ENCODE results near the gene ELOF1. TPM values are rescaled to one million over a fixed set of nuclear protein-coding genes. Genes with fewer than 3 reads are reported as not detected.

The ELOF1 gene
- total RNA-seq, 4 donors from 2014 or later = 14.7 to 45.7 (median 37.2) TPM

DNA sequence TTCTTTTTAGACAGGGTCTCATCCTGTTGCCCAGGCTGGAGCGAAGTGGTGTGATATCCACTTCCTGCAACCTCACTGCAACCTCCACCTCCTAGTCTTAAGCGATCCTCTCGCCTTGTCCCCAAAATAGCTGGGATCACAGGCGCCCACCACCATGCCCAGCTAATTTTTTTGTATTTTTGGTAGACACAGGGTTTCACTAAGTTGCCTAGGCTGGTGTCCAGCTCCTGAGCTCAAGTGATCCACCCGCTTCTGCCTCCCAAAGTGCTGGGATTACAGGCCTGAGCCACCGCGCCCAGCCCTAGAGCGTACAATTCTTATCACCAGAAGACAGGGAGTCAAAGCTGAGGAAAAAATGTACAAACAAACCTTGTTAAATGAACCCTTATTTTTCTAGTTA, 4.5 kb upstream of the ELOF1 start:
- Histone ChIP-seq H3K36me3 (no peaks in the 10 kb centered on the region), H3K27me3 (no peaks in the 10 kb centered on the region), H3K4me3 (no peak overlapping the region), H3K4me1 (peaks cover 0 to 15% (median 8%) of the 10 kb centered on the region in 4 donors), H3K27ac (no peak overlapping the region), H3K9me3 (no peaks in the 10 kb centered on the region)
- intact Hi-C loops (cut with DNase I; ENCODE audit: low total_unique reads) (no loop called here), in situ Hi-C loops (cut with MboI; ENCODE audit: low pct_ligation_motif_present in 1 of 4, low pct_unique_long_range_greater_than_20kb in 1 of 4, low sequenced_read_pairs in 3 of 4) (no loop called here)
- TF ChIP-seq POLR2AphosphoS5 (IDR thresholded peaks at IDR 0.05) (no peak), POLR2A (IDR thresholded peaks at IDR 0.05) (no peak), EP300 (IDR thresholded peaks at IDR 0.05; ENCODE audit: low read depth) (no peak)
- TF ChIP-seq, protein P1, sequence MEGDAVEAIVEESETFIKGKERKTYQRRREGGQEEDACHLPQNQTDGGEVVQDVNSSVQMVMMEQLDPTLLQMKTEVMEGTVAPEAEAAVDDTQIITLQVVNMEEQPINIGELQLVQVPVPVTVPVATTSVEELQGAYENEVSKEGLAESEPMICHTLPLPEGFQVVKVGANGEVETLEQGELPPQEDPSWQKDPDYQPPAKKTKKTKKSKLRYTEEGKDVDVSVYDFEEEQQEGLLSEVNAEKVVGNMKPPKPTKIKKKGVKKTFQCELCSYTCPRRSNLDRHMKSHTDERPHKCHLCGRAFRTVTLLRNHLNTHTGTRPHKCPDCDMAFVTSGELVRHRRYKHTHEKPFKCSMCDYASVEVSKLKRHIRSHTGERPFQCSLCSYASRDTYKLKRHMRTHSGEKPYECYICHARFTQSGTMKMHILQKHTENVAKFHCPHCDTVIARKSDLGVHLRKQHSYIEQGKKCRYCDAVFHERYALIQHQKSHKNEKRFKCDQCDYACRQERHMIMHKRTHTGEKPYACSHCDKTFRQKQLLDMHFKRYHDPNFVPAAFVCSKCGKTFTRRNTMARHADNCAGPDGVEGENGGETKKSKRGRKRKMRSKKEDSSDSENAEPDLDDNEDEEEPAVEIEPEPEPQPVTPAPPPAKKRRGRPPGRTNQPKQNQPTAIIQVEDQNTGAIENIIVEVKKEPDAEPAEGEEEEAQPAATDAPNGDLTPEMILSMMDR (IDR thresholded peaks at IDR 0.05) = no peak
- 87 to 96% methylated on average over 4 to 8 of the region's 8 CpGs for WGBS, 2 donors (ENCODE audit: low coverage in 1 of 2)
- DNase-seq = no peak

DNA sequence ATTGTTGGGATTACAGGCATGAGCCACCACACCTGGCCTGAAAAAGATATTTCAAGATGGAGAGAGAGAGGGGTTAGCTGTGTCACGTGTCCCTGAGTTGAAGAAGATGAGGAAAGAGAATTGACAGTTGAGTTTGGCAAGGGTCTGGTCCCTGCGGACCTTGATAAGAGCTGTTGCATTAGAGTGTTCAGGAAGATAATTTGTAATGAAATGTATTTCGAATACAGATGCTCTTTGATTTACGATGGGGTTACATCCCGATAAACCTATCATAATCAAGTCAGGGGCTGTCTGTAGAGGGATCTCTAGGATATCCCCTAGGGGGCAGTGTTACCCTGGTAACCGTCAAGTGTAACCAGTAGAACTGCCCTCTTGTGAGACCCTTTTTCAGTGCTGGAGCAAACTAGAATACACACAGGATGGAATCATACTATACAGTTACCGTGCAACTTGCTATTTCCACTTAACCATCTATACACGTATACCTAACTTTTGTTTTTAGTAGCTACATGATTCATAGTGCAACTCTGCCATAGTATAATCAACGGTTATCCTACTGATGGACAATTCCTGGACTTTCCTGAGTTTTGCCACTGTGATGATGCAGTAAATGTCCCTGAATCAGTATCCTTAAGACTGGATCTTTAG, 1.5 kb upstream of the ELOF1 start:
- DNase-seq = peak; percentile 49
- in situ Hi-C loops (cut with MboI; ENCODE audit: low pct_ligation_motif_present in 1 of 4, low pct_unique_long_range_greater_than_20kb in 1 of 4, low sequenced_read_pairs in 3 of 4) (no loop called here), intact Hi-C loops (cut with DNase I; ENCODE audit: low total_unique reads) (no loop called here)
- H3K36me3 ChIP-seq = no peaks in the 10 kb centered on the region
- 13% methylated on average over 9 of the region's 9 CpGs for WGBS, 2 donors (ENCODE audit: low coverage in 1 of 2)
- H3K4me1 ChIP-seq = peaks cover 6 to 33% (median 22%) of the 10 kb centered on the region in 4 donors
- H3K4me3 ChIP-seq = no peak overlapping the region
- H3K27me3 ChIP-seq = no peaks in the 10 kb centered on the region
- no peaks in the 10 kb centered on the region for H3K9me3 ChIP-seq
- peak overlapping the region in 2 of 4 donors; percentile 83 to 85 for H3K27ac ChIP-seq
- TF ChIP-seq POLR2AphosphoS5 (IDR thresholded peaks at IDR 0.05) = no peak
- TF ChIP-seq, protein P1 (IDR thresholded peaks at IDR 0.05) = peak; percentile 52 to 61 (median 60)

DNA sequence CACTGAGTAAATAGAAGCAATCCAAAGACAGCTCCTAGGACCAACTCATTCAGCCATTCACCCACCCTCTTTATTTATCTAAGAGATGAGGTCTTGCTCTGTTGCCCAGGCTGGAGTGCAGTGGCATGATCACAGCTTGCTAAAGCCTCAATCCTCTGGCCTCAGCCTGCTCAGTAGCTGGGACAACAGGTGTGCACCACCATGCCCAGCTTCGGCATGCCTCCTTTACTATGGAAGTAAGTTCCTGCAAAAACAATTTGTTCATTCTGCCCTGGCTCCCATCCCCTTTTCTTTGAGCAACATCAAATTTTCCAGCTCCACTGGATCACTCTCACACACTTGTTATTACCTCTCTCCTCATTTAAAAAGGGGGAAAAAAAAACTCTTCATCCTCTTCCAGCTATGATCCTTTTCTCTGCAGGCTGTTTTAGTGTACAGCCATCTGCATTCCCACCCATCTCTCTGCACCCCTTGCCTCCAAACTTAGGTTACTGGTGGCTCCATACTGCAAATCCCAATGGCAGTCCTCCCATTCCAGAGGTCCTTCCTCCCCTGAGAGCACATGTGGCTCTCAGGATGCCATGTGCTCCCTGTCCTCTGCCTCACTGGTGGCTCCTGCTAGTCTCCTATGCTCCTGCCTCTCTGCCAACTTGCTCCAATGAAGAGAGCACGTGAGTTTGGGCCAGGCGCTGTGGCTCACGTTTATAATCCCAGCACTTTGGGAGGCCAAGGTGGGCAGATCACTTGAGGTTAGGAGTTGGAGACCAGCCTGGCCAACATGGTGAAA, 2.2 kb downstream of the ELOF1 start:
- Histone ChIP-seq H3K4me3 (no peak overlapping the region), H3K36me3 (peaks cover 0 to 6% (median 0%) of the 10 kb centered on the region in 4 donors), H3K4me1 (peaks cover 6 to 33% (median 22%) of the 10 kb centered on the region in 4 donors), H3K27ac (no peak overlapping the region), H3K27me3 (no peaks in the 10 kb centered on the region), H3K9me3 (no peaks in the 10 kb centered on the region)
- intact Hi-C loops (cut with DNase I; ENCODE audit: low total_unique reads) = no loop called here
- 86% methylated on average over 4 of the region's 4 CpGs; no CpG with 5 or more reads in 1 of the 2 donors for WGBS, 2 donors (ENCODE audit: low coverage in 1 of 2)
- TF ChIP-seq POLR2AphosphoS5 (IDR thresholded peaks at IDR 0.05) (no peak), POLR2A (IDR thresholded peaks at IDR 0.05) (no peak), EP300 (IDR thresholded peaks at IDR 0.05; ENCODE audit: low read depth) (no peak)
- TF ChIP-seq, protein P1 (IDR thresholded peaks at IDR 0.05) = no peak
- DNase-seq = no peak
- in situ Hi-C loops (cut with MboI; ENCODE audit: low pct_ligation_motif_present in 1 of 4, low pct_unique_long_range_greater_than_20kb in 1 of 4, low sequenced_read_pairs in 3 of 4) = no loop called here

DNA sequence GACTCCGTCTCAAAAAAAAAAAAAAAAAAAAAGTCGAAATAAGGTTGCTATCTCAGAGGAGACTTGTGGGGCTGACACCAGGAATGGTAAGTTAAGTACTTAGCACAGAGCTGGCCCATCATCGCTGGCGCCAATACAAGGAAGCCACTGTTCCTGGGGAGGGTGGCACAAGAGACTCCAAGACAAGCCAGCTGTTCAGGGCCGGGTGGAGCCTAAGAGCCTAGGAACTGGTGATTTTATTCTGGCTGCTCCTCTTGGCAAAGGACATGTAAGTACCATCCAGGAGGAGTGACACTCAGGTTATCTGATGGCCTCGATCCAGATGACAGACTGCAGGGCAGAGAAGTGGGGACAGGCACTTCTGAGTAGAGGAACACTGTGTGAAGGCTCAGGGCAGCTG, 3.8 kb downstream of the ELOF1 start:
- Histone ChIP-seq H3K27ac (no peak overlapping the region), H3K4me3 (no peak overlapping the region), H3K36me3 (peaks cover 0 to 6% (median 0%) of the 10 kb centered on the region in 4 donors), H3K9me3 (no peaks in the 10 kb centered on the region), H3K27me3 (no peaks in the 10 kb centered on the region), H3K4me1 (peaks cover 6 to 28% (median 21%) of the 10 kb centered on the region in 4 donors)
- intact Hi-C loops (cut with DNase I; ENCODE audit: low total_unique reads) (no loop called here), in situ Hi-C loops (cut with MboI; ENCODE audit: low pct_ligation_motif_present in 1 of 4, low pct_unique_long_range_greater_than_20kb in 1 of 4, low sequenced_read_pairs in 3 of 4) (no loop called here)
- TF ChIP-seq, protein P1 (IDR thresholded peaks at IDR 0.05) = no peak
- TF ChIP-seq POLR2A (IDR thresholded peaks at IDR 0.05) (no peak), POLR2AphosphoS5 (IDR thresholded peaks at IDR 0.05) (no peak), EP300 (IDR thresholded peaks at IDR 0.05; ENCODE audit: low read depth) (no peak)
- no peak for DNase-seq
- 78% methylated on average over 6 of the region's 6 CpGs; no CpG with 5 or more reads in 1 of the 2 donors for WGBS, 2 donors (ENCODE audit: low coverage in 1 of 2)

All from transverse colon (tissue), 4 donors.